ENCODE data around the gene CREB5.

The CREB5 gene

GRCh38 chr7:28787106-28787505 lies 374.8 kb downstream of the CREB5 start:
- peaks cover 11% of the 10 kb centered on the region for H3K4me1 Mint-ChIP-seq
- no peak for ATAC-seq
- H3K27me3 Mint-ChIP-seq, result peaks cover 6% of the 10 kb centered on the region
- H3K4me3 Mint-ChIP-seq, result no peak overlapping the region
- H3K27ac Mint-ChIP-seq, result no peak overlapping the region
- no peak for DNase-seq
- no peaks in the 10 kb centered on the region for H3K9me3 Mint-ChIP-seq

GRCh38 chr7:28790467-28790866 lies 378.1 kb downstream of the CREB5 start:
- no peak overlapping the region for H3K27ac Mint-ChIP-seq
- ATAC-seq (no peak), DNase-seq (no peak)
- H3K9me3 Mint-ChIP-seq, result no peaks in the 10 kb centered on the region
- H3K27me3 Mint-ChIP-seq, result peaks cover 6% of the 10 kb centered on the region
- no peaks in the 10 kb centered on the region for H3K4me1 Mint-ChIP-seq
- H3K4me3 Mint-ChIP-seq, result no peak overlapping the region

- no peak overlapping the region for H3K27ac Mint-ChIP-seq
- no peak for ATAC-seq
- H3K4me1 Mint-ChIP-seq, result no peaks in the 10 kb centered on the region
- H3K9me3 Mint-ChIP-seq, result no peaks in the 10 kb centered on the region
- DNase-seq, result no peak
- peaks cover 6% of the 10 kb centered on the region for H3K27me3 Mint-ChIP-seq
- H3K4me3 Mint-ChIP-seq, result no peak overlapping the region
Measured at GRCh38 chr7:28792858-28793257, 380.5 kb downstream of the CREB5 start.

- no peak for DNase-seq
- Mint-ChIP-seq H3K4me3 (no peak overlapping the region), H3K4me1 (no peaks in the 10 kb centered on the region), H3K9me3 (no peaks in the 10 kb centered on the region), H3K27ac (no peak overlapping the region), H3K27me3 (peaks cover 6% of the 10 kb centered on the region)
- ATAC-seq, result no peak
Measured at GRCh38 chr7:28793381-28794085, 381.2 kb downstream of the CREB5 start.

- Mint-ChIP-seq H3K27me3 (peaks cover 6% of the 10 kb centered on the region), H3K4me1 (no peaks in the 10 kb centered on the region), H3K27ac (no peak overlapping the region), H3K9me3 (no peaks in the 10 kb centered on the region), H3K4me3 (no peak overlapping the region)
- DNase-seq (no peak), ATAC-seq (no peak)
Measured at GRCh38 chr7:28798274-28798673, 386.0 kb downstream of the CREB5 start.

GRCh38 chr7:28799619-28800018 lies 387.3 kb downstream of the CREB5 start:
- H3K4me3 Mint-ChIP-seq, result no peak overlapping the region
- peaks cover 14% of the 10 kb centered on the region for H3K27me3 Mint-ChIP-seq
- H3K9me3 Mint-ChIP-seq, result no peaks in the 10 kb centered on the region
- no peak for ATAC-seq
- no peaks in the 10 kb centered on the region for H3K4me1 Mint-ChIP-seq
- no peak for DNase-seq
- H3K27ac Mint-ChIP-seq, result no peak overlapping the region

- DNase-seq, result no peak
Measured at GRCh38 chr7:28800150-28800549, 387.8 kb downstream of the CREB5 start.

GRCh38 chr7:28802450-28802849 lies 390.1 kb downstream of the CREB5 start:
- Mint-ChIP-seq H3K27ac (no peak overlapping the region), H3K9me3 (no peaks in the 10 kb centered on the region), H3K27me3 (peaks cover 16% of the 10 kb centered on the region), H3K4me1 (no peaks in the 10 kb centered on the region), H3K4me3 (no peak overlapping the region)
- ATAC-seq (no peak), DNase-seq (no peak)

More at GRCh38 chr7:28800150-28800549, 387.8 kb downstream of the CREB5 start:
- no peak overlapping the region for H3K4me3 Mint-ChIP-seq
- H3K27me3 Mint-ChIP-seq, result peaks cover 16% of the 10 kb centered on the region
- ATAC-seq, result no peak
- H3K9me3 Mint-ChIP-seq, result no peaks in the 10 kb centered on the region
- no peaks in the 10 kb centered on the region for H3K4me1 Mint-ChIP-seq
- H3K27ac Mint-ChIP-seq, result peak overlapping the region in 1 of 2 donors; percentile 19

- no peak overlapping the region for H3K4me3 Mint-ChIP-seq
- no peak overlapping the region for H3K27ac Mint-ChIP-seq
- DNase-seq, result no peak
- peaks cover 16% of the 10 kb centered on the region for H3K27me3 Mint-ChIP-seq
- H3K4me1 Mint-ChIP-seq, result peaks cover 4% of the 10 kb centered on the region
- no peaks in the 10 kb centered on the region for H3K9me3 Mint-ChIP-seq
- no peak for ATAC-seq
Measured at GRCh38 chr7:28804157-28804556, 391.8 kb downstream of the CREB5 start.

- Mint-ChIP-seq H3K27me3 (peaks cover 16% of the 10 kb centered on the region), H3K27ac (no peak overlapping the region), H3K4me1 (peaks cover 5% of the 10 kb centered on the region), H3K4me3 (no peak overlapping the region), H3K9me3 (no peaks in the 10 kb centered on the region)
- DNase-seq (no peak), ATAC-seq (no peak)
Measured at GRCh38 chr7:28804990-28805389, 392.7 kb downstream of the CREB5 start.

- Mint-ChIP-seq H3K4me1 (peaks cover 5% of the 10 kb centered on the region), H3K27me3 (peaks cover 16% of the 10 kb centered on the region), H3K27ac (no peak overlapping the region), H3K9me3 (no peaks in the 10 kb centered on the region), H3K4me3 (no peak overlapping the region)
- no peak for DNase-seq
- no peak for ATAC-seq
Measured at GRCh38 chr7:28806841-28807240, 394.5 kb downstream of the CREB5 start.

GRCh38 chr7:28807396-28807994 lies 395.2 kb downstream of the CREB5 start:
- H3K4me3 Mint-ChIP-seq, result no peak overlapping the region
- no peaks in the 10 kb centered on the region for H3K9me3 Mint-ChIP-seq
- H3K27me3 Mint-ChIP-seq, result peaks cover 16% of the 10 kb centered on the region
- H3K4me1 Mint-ChIP-seq, result peaks cover 5% of the 10 kb centered on the region
- no peak for DNase-seq
- no peak for ATAC-seq
- no peak overlapping the region for H3K27ac Mint-ChIP-seq

- ATAC-seq (no peak), DNase-seq (no peak)
- Mint-ChIP-seq H3K4me1 (peaks cover 5% of the 10 kb centered on the region), H3K27me3 (peaks cover 14% of the 10 kb centered on the region), H3K4me3 (no peak overlapping the region), H3K9me3 (no peaks in the 10 kb centered on the region), H3K27ac (no peak overlapping the region)
Measured at GRCh38 chr7:28808796-28809533, 396.6 kb downstream of the CREB5 start.

- no peak for DNase-seq
Measured at GRCh38 chr7:28811008-28811407, 398.7 kb downstream of the CREB5 start.

GRCh38 chr7:28811701-28812430 lies 399.5 kb downstream of the CREB5 start:
- H3K9me3 Mint-ChIP-seq, result no peaks in the 10 kb centered on the region
- no peak overlapping the region for H3K4me3 Mint-ChIP-seq
- peaks cover 5% of the 10 kb centered on the region for H3K4me1 Mint-ChIP-seq
- no peak for ATAC-seq
- no peak overlapping the region for H3K27ac Mint-ChIP-seq
- H3K27me3 Mint-ChIP-seq, result no peaks in the 10 kb centered on the region
- DNase-seq, result no peak

More at GRCh38 chr7:28811008-28811407, 398.7 kb downstream of the CREB5 start:
- no peak overlapping the region for H3K27ac Mint-ChIP-seq
- ATAC-seq, result no peak
- H3K27me3 Mint-ChIP-seq, result no peaks in the 10 kb centered on the region
- peaks cover 5% of the 10 kb centered on the region for H3K4me1 Mint-ChIP-seq
- no peaks in the 10 kb centered on the region for H3K9me3 Mint-ChIP-seq
- no peak overlapping the region for H3K4me3 Mint-ChIP-seq
